ENCODE measurements around the gene UMAD1.

Gene UMAD1

GRCh38 chr7:7720193-7720592, 79.6 kb downstream of the UMAD1 start:
- TF ChIP-seq CTCF (IDR thresholded peaks at IDR 0.05; ENCODE audit: extremely low read depth, missing control alignments), result no peak
- no peak for DNase-seq (ENCODE audit: low spot score)

GRCh38 chr7:7720750-7721621, 80.4 kb downstream of the UMAD1 start:
- DNase-seq (ENCODE audit: low spot score), result no peak
- no peak for TF ChIP-seq CTCF (IDR thresholded peaks at IDR 0.05; ENCODE audit: extremely low read depth, missing control alignments)

GRCh38 chr7:7731732-7732131, 91.2 kb downstream of the UMAD1 start:
- DNase-seq (ENCODE audit: low spot score), result no peak
- TF ChIP-seq CTCF (IDR thresholded peaks at IDR 0.05; ENCODE audit: extremely low read depth, missing control alignments), result no peak

- no peak for DNase-seq (ENCODE audit: low spot score)
- no peak for TF ChIP-seq CTCF (IDR thresholded peaks at IDR 0.05; ENCODE audit: extremely low read depth, missing control alignments)
These were observed 92.2 kb downstream of the UMAD1 start for GRCh38 chr7:7732621-7733281.

- TF ChIP-seq CTCF (IDR thresholded peaks at IDR 0.05; ENCODE audit: extremely low read depth, missing control alignments), result no peak
- no peak for DNase-seq (ENCODE audit: low spot score)
These were observed 96.1 kb downstream of the UMAD1 start for GRCh38 chr7:7736671-7737070.

- TF ChIP-seq CTCF (IDR thresholded peaks at IDR 0.05; ENCODE audit: extremely low read depth, missing control alignments), result no peak
These were observed 97.1 kb downstream of the UMAD1 start for GRCh38 chr7:7737674-7738073.

GRCh38 chr7:7738177-7738576, 97.6 kb downstream of the UMAD1 start:
- DNase-seq (ENCODE audit: low spot score), result no peak
- no peak for TF ChIP-seq CTCF (IDR thresholded peaks at IDR 0.05; ENCODE audit: extremely low read depth, missing control alignments)

More at GRCh38 chr7:7737674-7738073, 97.1 kb downstream of the UMAD1 start:
- no peak for DNase-seq (ENCODE audit: low spot score)
